KOPT-K1 (cell line): ENCODE data around the gene RFPL2.
"Not testable (repeated sequence)": the region's sequence is repeated elsewhere in the genome, so short reads cannot be mapped to it uniquely, and the experiment has no call there.

Experiments used
- H3K27ac ChIP-seq: fragments of 200-600 bp; sonication (generic); 2 replicates; pipeline ENCODE4 v1.5.1; 2016; ENCODE audit warnings: antibody characterized with exemption, mild to moderate bottlenecking, low read depth, low read length; ENCODE audit not compliant: poor library complexity, severe bottlenecking
- H3K36me3 ChIP-seq: fragments of 200-600 bp; sonication (generic); 2 replicates; pipeline ENCODE4 v1.5.1; 2017; ENCODE audit warnings: antibody characterized with exemption, mild to moderate bottlenecking, low read length, moderate library complexity; ENCODE audit not compliant: insufficient read depth
- H3K9me3 ChIP-seq: fragments of 200-600 bp; sonication (generic); 2 replicates; pipeline ENCODE4 v1.5.1; 2017; ENCODE audit warnings: antibody characterized with exemption, low read length, mild to moderate bottlenecking; ENCODE audit not compliant: insufficient read depth, poor library complexity, severe bottlenecking

Gene RFPL2

DNA sequence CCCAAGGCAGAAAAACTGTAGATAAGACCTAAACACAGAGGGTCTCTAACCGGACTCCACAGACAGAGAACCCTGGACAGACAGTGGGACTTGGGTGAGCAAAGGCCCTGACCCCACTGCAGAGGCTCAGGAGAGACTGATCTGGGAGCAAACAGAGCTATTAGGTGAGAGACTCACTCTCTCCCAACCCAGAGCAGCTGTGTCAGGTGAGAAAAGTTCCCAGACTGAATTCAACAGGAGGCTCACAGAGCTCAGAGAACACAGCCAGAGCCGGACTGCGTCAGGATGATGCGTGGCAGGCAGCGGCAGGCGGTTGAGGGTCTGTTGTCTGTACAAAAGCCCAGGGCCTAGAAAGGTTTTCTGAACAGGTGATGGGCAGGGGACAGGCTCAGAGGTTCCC, 5.5 kb downstream of the RFPL2 start:
- Histone ChIP-seq H3K36me3 (no peaks in the 10 kb centered on the region), H3K27ac (no peak overlapping the region), H3K9me3 (no peaks in the 10 kb centered on the region)

DNA sequence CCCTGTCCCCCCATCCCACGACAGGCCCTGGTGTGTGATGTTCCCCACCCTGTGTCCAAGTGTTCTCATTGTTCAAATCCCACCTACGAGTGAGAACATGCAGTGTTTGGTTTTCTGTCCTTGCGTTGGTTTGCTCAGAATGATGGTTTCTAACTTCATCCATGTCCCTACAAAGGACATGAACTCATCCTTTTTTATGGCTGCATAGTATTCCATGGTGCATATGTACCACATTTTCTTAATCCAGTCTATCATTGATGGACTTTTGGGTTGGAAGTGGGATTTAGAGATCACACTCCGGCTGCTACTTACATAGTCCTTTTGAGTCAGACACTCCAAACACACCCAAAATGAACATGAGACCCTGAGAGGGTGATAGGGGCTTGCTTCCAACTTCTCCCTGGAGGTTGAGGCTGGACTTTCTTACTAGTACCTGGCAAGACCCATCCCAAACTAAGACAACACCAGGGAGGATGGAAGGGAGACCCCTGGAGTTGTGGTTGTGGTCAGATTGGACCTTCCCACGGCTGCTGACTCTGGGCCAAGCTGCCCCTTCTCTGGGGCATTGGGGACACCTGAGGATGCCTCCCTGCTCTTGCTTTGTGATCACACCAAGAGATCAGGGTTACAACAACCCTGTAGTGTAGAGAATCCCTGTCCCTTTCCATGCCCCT, 7.2 kb downstream of the RFPL2 start:
- not testable (repeated sequence) for H3K9me3 ChIP-seq, H3K36me3 ChIP-seq, H3K27ac ChIP-seq

DNA sequence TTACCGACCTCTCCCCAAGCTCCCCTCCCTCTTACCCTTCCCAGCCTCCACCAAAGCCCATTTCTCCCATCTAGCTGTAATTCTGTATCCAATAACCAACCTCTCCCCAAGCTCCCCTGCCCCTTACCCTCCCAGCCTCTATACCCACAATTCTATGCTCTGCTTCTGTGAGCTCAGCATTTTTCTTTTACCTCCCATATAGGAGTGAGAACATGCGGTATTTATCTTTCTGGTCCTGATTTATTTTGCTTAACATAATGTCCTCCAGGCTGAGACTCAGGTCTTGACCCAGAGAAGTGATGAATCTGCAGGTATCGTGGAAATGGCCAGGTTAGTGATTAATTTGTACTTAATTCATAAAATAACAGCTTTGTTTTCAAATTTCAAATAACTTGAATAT, 9.0 kb downstream of the RFPL2 start:
- not testable (repeated sequence) for H3K27ac ChIP-seq, H3K9me3 ChIP-seq, H3K36me3 ChIP-seq

DNA sequence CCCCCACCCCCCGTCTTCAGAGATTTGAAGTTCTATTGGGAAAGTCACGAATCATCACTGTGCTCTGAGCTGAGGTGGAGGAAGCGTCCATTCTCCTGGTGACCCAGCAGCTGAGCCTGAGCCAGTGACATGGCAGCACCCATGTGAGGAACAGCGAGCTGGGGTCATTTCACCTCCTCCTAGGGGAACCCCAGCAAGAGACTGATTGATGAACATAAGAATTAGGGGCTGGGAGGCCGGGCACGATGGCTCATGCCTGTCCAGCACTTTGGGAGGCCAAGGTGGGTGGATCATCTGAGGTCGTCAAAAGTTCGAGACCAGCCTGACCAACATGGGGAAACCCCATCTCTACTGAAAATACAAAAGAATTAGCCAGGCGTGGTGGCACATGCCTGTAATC, 11.5 kb downstream of the RFPL2 start:
- H3K27ac ChIP-seq, H3K9me3 ChIP-seq, H3K36me3 ChIP-seq: not testable (repeated sequence)

DNA sequence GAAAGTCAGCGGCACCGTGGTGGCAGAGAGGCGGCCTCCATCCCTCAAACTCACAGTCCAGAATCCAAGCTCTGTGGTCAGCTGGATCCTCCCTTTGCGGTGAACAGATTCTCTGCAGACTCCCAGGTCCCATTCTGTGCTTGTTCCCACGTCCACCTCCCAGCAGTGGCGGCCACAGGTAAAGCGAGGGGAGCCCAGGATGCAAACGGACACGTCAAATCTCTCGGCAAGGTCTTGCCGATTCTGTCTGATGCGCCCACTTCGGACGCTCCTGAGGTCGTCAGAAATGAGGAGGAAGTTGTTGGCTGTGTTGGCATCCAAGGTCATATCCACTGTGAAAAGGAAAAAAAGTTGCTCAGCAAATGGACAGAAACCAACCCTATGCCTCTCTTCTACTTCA, 13.9 kb downstream of the RFPL2 start:
- H3K9me3 ChIP-seq, H3K27ac ChIP-seq, H3K36me3 ChIP-seq: not testable (repeated sequence)

DNA sequence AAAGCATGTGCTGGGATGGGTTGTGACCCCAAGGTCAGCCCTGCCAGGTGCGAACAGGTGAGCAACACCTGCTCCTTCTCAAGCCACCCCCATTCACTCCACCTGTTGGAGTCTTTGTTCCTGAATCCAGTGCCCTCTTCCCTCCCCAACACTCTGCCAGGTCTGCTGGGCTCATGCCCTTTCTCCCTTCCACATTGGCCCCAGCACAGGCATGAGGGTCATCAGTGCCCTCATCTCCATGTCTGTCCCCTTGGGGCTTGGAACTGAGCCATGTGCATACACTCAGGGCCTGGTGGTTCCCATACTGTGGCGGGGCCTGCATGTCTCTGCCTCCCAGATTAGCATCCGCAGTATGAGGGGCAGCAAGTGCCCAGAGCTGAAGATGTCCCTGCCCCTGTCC, 19.1 kb downstream of the RFPL2 start:
- Histone ChIP-seq H3K27ac (no peak overlapping the region), H3K9me3 (no peaks in the 10 kb centered on the region), H3K36me3 (no peaks in the 10 kb centered on the region)

DNA sequence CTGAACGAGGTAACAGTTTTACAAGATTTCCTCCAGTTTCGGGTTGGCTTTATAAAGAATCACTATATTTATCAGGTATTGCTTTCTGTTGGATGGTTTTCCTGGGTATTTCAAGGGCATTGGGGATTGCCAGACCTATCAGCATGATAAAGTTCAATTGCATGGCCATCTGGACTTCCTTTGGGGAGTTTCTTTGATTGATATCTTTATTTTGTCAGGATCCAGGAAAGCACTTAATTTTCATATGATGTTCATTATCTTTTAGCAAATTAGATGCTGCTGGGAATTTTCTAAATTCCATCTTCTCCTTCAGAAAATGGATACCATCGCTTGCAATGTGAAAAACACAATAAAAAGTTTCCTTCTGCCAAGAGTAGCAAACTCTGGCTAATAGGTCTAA, 21.2 kb downstream of the RFPL2 start:
- Histone ChIP-seq H3K36me3 (no peaks in the 10 kb centered on the region), H3K9me3 (no peaks in the 10 kb centered on the region), H3K27ac (no peak overlapping the region)

DNA sequence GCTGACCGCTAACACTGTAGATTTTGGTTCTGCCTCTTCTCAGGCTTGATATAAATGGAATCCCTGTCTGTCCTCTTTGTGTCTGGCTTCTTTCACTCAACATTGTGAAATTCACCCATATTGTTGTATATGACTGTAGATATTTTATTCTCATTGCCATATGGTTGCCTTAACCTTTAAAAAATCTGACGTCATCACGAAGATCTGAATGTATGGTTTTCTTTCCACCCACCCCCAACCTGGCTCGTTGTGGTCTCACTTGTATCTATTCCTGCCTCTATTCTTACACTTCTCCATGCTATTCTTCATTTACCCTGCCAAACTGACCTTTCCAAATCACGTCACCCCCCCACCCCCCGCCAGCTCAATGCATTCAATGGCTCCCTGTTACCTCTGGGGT, 23.8 kb downstream of the RFPL2 start:
- Histone ChIP-seq H3K9me3 (no peaks in the 10 kb centered on the region), H3K36me3 (no peaks in the 10 kb centered on the region), H3K27ac (no peak overlapping the region)

DNA sequence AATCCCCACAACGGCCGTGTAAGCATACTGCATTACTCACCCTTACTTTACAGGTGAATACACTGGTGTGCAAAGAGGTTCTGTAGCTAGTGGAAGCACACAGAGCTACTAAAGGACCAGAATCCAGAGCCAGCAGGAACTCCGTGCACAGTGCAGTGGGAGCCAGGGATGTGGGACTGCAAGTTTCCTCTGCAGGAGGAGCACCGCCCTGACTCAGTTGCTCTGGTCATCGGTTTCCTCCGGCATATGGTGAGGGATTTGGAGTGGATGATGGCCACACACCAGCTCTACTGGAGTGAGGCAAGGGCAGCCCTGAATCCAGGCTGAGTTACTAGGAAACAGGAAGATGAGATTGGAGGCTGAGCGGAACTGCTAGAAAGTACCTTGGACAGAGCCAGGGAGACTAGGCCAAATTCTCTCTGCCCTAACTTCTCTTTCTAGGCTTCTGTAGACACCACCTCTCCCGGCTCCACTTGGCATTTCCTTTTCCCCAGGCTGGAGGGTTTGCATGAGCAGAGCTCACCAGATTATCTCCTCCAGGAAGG, 27.6 kb downstream of the RFPL2 start:
- Histone ChIP-seq H3K27ac (no peak overlapping the region), H3K36me3 (no peaks in the 10 kb centered on the region), H3K9me3 (no peaks in the 10 kb centered on the region)

DNA sequence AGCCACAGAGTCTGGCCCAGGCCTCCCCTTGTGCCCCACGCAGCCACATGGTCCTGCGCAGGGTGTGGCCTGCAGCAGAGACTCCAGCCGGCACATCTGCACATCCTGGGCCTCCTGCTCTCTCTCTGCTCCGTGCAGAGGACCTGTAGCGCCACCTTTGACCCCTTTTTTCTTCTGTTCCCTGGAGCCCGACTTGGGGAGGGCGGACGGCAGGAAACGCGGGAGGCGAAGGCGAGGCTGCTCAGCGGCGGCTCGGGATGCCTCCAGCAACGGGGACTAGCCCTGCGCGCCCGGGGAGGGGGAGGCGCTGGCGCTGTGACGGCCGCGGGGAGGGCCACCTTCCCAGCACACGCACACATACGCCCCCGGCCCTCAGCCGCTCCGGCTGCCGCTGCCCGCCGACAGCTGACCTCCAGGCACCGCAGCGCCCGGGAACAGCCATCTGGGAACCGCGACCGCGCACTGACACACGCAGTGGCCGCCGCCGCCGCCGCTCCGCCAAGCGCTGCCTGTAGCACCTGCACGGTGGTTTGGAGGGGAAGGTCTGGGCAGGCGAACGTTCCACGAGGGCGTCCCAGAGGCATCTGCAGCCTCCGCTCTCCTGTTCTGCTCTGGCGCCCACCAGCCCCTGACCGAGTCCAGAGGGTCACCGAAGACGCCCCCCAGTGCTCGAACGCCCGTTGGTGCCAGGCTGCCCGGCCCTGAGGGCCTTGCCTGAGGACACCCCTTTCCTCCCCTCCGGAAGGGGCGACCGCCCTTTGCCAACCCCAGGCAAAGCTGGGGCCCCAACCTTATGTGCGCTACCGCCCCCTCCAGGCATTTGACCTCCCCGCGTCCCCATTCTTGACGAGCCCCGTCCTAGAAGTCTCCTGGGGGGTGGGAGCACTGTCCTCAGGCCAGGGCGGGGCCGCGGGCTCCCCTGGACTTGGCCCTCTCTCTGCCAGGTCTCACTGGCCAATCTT, 28.9 kb downstream of the RFPL2 start:
- no peak overlapping the region for H3K27ac ChIP-seq
- H3K9me3 ChIP-seq = no peaks in the 10 kb centered on the region

DNA sequence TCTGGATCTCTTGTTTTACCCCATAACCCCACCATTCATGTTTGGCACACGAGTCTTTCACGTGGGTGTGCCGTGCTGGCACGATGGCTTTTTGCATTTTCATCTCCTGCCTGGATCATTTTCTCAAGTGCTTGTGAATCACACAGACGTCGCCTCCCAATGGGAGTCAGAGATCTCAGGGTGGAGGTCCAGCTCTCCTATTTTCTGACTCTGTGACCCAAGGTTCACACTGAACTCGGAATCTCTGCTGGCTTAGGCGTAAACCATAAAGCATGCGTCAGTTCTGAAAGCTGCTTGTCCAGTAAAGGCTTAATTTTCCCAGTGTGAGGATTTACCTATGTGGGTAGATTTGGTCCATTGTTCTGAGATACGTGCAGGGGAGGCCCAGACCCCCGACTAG, 29.8 kb downstream of the RFPL2 start:
- Histone ChIP-seq H3K36me3 (no peaks in the 10 kb centered on the region), H3K27ac (no peak overlapping the region), H3K9me3 (no peaks in the 10 kb centered on the region)

More for the DNA sequence above, 28.9 kb downstream of the RFPL2 start:
- no peaks in the 10 kb centered on the region for H3K36me3 ChIP-seq

DNA sequence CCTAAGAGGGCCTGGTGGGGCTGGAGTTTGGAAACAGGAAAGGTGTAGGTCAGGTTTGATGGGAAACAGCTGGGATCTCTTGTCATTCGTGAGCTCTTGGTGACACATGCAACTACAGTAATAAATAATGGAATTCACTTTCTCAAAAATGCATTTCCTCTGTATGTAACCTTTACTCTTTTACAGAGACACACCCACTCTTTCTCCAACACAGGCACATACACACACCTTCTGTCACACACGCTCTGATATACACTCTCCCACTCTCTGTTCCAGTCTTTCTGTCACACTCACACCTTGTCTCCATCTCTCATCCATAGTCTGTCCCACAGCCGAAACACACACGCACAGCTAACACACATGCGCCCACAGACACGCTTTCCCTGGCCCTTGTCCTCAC, 39.2 kb downstream of the RFPL2 start:
- H3K9me3 ChIP-seq = no peaks in the 10 kb centered on the region
- no peak overlapping the region for H3K27ac ChIP-seq
- H3K36me3 ChIP-seq = no peaks in the 10 kb centered on the region

DNA sequence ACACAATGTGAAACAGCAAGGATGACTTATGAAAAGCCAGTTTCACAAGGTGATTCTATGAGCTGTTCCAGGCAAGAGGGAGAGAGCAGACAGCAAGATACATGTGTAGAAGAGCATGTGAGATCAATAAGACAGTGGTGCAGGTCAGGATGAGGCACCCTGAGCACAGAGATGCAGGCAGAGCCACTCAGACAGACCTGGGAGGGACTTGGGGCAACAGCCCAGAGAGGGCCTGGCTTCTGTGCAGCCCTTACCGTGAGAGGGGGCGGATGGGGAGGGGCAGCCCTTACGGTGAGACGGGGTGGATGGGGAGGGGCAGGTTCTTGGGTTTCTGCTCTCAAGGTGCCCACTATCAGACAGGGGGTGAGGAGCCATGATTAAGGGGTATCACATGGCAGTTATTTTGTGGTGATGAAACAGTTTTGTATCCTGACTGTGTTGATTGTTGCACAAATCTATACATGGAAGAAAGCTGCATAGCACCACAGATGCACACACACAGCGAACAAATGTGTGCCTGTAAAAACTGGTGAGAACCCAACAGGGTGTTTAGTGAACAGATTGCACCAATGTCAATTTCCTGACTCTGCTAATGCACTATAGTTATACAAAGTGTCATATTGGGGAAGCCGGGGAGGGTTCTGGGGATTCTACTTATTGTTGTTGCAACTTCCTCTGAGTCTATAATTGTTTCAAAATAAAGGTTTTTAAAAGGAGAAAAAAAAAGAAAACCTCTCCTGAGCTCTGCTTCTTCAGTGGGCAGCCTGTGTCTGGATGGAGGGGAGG, 40.6 kb downstream of the RFPL2 start:
- Histone ChIP-seq H3K9me3 (no peaks in the 10 kb centered on the region), H3K27ac (no peak overlapping the region), H3K36me3 (no peaks in the 10 kb centered on the region)

DNA sequence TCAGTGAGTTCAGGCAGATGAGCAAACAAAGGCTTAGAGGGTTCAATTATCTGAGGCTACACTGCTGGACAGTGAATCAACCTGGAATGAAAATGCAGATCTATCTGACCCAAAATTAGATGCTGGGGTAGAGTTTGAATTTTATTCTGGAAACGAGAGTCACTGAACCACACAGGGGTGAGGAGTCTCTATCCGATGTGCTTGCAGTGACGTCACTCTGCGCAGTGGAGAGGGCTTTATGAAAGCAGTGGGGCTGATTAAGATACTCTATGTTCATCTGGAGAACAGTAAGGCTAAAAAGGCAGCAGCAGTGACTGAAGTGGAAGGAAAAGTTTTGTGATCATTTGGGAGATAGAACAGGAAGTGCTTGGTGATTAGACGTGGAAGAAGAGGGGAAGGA, 44.5 kb downstream of the RFPL2 start:
- H3K27ac ChIP-seq, H3K9me3 ChIP-seq, H3K36me3 ChIP-seq: not testable (repeated sequence)
